NCI-H345 treated with DMSO at 0.1 percent for 48 hours (cell line): Measurements from ENCODE around the gene NOXA1.
"Not testable (repeated sequence)": the region's sequence is repeated elsewhere in the genome, so short reads cannot be mapped to it uniquely, and the experiment has no call there.

Experiments
- DNase-seq: peaks from one replicate; lab custom pipeline; 2025; ENCODE audit not compliant: unreplicated experiment; lab: John Stamatoyannopoulos, UW

NOXA1 gene

GRCh38 chr9:137462986-137463930 is 40.1 kb downstream of the NOXA1 start:
- DNase-seq: no peak

DNA sequence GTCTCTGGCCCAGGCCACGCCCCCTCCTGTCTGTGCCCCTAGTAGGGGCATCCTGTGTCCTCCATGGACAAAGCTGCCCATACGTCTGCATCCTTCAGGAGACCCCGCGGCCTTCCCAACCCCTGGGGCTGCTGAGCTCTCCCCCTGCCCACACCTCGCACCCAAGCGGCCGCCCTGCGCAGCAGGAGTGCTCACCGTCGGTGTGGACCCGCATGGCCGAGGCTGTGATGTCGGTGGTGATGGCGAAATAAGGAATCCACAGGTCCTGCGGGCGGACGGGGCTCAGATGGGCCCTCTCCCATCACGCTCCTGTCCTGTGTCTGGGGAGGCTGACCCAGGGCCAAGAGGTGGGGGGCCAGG is 40.7 kb downstream of the NOXA1 start:
- DNase-seq: no peak

DNA sequence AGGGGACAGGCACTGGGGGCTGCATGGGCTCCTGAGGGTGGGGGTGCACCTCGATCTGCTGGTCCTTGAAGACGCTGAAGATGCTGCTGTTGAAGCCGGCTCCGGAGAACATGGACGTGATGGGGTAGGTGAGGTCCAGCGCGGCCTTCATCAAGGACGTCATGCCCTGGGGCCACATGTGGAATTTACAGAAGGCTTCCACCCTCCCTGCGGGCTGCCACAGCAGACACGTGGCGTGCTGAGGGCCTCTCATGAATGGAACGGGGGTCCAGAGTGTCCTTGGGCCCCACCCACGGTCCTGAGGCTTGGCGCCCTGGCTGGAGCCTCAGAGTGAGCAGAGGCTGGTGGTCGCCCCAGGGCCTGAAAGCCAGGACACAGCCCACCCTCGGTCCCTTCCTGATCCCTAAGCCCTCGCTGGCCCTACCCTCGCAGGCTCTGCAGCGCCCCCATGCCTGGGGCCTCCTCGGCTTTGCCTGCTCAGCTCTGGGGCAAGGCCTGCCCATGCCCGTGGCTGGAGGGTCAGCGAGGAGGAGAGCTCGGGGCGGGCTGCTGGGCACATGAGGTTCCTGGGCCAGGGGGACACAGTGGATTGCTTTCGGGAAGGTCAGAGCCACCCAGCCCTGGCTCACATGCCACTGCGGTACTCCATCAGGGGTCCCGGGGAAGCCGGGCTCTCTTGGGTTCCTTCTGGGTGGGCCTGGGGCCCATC is 41.3 kb downstream of the NOXA1 start:
- no peak for DNase-seq

DNA sequence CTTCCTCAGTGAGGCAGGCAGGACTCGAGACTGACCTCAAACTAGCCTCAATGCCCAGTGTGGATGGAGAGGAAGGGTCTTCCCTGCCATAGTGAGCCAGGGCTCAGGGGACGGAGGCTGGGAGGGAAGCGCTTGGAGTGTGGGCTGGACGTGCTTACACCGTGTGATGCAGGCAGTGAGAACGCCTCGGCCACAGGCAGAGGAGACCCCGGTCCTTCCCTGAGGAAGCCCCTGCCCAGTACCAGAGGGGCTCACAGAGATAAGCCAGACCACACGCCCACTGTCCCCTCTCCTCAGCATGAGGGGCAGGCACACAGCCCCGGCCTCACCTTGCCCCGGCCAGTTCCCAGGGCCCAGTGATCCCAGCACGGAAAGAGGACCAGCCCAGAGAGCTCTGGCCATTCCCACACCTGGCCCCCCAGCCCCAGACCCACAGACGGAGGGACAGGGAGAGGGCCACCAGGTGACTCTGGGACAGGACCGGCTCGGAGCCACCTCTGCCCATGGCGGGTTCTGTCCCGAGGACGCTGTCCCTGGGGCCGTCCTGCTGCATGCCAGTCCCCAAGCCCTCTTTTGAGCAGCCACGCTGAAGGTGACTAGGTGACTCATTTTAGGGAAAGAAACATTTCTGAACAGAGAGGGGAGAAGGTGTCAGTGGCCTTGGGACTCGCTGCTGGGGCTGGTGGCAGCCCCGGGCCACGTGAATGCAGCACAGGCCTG is 42.0 kb downstream of the NOXA1 start:
- DNase-seq: no peak

DNA sequence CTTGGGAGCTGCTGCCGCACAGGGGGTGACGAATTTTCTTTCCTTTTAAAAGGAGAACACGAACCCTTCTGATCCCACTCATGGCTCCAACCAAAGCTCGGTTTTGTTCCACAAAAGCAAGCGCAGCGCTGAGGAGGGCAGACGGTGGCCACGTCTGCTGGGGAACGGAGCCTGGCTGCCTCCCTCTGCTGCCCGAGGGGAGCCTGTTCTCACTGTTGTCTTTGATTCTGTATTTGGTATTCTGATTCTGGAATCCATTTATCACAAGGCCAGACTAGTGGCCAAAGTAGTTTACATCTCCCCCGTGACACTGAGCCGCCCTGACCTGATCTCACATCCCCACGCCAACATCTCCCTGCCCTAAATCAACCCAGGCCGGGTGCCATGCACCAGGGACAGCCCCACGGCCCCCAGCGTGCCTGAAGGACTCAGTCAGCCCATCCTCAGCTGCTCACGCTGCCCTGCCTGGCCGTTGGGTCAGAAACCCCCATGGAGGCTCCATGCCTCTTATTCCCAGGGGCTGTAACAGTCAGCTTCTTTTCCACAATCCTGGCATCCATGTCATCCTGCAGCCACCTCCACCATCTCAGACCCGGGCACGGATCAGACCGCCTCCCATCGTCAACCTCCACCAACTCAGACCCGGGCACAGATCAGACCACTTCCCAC is 42.7 kb downstream of the NOXA1 start:
- DNase-seq: no peak

GRCh38 chr9:137466389-137467085 is 43.3 kb downstream of the NOXA1 start:
- DNase-seq: not testable (repeated sequence)

DNA sequence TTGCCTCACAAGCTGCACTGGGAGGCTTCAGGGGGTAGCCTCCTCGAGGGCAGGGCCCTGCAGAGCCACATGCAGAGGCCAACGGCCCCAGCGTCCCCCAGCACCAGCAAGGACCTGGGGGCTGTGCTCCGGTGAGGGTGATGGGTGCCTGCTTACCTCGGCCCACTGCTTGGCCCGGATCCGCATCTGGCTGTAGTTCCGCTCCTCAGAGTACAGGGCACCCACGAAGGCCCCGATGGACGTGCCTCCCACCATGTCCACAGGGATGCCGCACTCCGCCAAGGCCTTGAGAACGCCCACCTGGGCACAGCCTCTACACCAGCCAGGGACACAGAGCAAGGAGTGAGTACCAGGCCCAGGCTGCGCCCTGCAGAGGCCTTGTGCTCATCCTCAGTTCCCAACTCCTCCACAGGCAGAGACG is 44.0 kb downstream of the NOXA1 start:
- DNase-seq: no peak

DNA sequence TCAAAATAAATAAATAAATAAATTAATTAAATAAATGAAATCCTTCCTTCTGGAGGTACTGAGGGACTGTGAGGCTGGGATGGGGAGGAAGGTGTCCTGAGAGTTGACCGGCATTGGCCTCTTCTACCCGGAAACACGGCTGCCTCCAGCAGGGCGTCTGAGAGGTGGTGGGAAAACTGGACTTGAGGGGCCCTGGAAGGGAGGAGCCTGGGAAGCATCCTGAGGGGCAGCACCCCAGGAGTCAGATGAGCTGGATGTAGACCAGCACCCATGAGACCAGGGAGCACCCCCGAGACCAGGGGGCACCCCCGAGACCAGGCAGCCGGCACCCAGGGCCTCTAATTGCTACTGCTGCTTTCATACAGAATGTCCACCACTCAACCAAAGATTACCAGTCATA is 44.7 kb downstream of the NOXA1 start:
- DNase-seq: no peak

GRCh38 chr9:137470785-137471184 is 47.6 kb downstream of the NOXA1 start:
- DNase-seq: no peak

DNA sequence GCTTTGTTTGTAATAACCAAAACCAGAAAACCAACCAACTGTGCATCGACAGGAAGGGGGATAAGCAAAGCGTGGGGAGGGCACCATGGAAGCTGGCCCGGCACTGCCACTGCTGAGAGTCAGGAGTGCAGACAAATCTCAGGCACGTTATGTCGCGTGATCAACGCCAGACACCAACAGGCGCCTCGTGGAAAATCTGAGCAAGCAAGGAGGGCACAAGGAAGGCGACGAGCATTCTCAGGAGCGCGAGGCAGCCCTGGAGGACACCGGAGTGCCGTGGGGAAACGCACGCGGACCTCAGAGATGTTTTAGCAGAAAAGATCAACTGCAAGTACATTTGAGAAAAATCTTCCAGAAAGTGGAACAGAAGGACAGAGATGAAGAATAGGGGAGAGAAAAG is 51.1 kb downstream of the NOXA1 start:
- DNase-seq: no peak

- no peak for DNase-seq
Measured at GRCh38 chr9:137475666-137476065, 52.5 kb downstream of the NOXA1 start.

DNA sequence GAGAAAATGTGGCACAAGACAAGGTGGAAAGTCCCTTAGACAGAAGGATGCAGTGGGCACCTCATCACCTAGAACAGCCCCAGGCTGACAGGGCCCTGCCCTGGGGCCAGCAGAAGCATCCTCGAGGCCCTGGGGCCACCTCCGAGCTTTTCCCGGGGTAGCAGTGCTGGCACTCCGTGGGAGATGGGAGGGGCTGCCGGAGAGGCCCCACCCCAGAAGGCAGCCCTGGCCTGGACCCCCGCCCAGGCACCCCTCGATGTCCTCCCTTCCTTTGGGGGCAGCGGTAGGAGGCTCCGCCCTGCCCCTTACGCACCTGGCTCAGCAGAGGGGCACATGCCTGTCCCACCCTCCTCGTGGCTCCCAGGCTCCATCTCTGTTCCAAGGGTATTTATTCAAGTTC is 53.7 kb downstream of the NOXA1 start:
- no peak for DNase-seq

DNA sequence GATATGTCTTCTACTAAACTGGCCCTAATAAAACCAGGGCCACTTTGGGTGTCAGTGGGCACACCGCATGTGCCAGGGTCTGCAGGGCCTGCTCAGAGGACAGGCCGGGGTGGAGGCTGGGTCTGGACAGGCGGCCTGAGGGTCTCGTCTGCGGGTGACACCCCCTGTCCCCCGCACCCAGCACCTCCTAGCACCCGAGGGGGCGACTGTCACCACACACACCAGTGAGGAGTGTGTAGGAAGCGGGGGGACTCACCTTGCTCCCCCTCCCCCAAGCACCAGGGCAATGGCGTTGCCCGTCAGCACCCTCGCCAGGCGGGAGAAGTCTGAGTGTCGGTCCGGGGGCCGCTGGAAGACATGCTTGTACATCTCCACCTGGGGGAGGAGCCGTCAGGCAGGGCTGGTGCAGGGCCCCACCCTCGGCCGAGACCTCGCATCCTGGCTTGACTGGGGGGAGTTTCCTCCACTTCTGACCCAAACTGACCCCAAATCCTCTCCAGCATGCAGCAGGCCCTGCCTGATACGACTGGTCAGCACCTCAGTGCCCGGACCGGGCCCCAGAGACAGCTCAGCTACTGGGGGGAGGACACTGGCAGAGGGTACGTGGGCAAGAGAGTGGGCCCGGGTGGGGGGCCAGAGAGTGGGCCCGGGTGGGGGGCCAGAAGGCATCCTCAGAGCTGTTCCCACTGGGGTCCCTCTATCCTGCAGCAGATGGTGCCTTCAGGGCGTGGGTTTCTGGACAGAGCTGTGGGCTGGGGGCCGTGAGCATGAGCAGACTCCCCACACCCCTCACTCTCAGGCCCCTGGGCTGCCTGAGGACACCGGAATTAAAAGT is 54.8 kb downstream of the NOXA1 start:
- DNase-seq: no peak

- DNase-seq: no peak
Measured at GRCh38 chr9:137478613-137478961, 55.4 kb downstream of the NOXA1 start.

GRCh38 chr9:137478962-137479861 is 56.0 kb downstream of the NOXA1 start:
- no peak for DNase-seq

DNA sequence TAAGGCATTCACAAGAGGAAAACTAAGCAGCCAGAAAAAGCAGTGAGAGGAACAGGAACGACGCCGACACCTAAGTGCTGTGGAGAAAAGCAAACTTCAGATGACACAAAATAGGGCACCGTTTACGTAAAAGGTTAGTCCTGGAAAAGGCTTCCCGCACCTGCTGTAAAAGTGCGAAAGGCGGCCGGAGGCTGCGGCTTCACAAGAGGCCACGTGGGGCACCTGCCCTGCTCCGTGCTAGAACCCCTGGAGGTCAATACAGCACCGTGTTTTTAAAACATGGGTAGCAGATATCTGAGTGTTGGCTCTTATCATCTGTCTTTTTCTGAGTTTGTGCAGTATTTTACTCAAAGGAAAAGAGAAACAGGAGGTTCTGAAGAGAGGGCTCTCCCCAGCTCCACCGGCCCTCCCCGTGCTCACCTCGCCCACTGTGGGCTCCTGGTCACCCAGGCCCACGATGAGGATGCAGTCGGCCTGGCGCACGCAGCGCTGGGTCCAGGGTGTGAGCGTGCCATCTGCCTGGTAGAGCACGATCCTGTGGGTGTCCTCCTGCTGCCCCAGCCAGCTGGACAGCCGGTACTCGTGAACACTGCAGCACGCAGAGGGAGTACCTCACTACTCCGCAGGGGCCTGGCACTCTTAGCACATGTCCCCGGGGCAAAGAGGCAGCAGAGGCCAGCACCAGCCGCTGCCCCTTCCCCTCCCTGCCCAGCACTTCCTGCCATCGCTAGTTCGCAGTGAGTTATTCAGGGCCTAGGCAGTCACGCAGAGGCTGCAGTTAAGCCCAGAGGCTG is 56.9 kb downstream of the NOXA1 start:
- DNase-seq: no peak

GRCh38 chr9:137480686-137481683 is 57.8 kb downstream of the NOXA1 start:
- no peak for DNase-seq
